ENCODE data around the gene TSKS.

Gene TSKS, protein sequence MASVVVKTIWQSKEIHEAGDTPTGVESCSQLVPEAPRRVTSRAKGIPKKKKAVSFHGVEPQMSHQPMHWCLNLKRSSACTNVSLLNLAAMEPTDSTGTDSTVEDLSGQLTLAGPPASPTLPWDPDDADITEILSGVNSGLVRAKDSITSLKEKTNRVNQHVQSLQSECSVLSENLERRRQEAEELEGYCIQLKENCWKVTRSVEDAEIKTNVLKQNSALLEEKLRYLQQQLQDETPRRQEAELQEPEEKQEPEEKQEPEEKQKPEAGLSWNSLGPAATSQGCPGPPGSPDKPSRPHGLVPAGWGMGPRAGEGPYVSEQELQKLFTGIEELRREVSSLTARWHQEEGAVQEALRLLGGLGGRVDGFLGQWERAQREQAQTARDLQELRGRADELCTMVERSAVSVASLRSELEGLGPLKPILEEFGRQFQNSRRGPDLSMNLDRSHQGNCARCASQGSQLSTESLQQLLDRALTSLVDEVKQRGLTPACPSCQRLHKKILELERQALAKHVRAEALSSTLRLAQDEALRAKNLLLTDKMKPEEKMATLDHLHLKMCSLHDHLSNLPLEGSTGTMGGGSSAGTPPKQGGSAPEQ

DNA sequence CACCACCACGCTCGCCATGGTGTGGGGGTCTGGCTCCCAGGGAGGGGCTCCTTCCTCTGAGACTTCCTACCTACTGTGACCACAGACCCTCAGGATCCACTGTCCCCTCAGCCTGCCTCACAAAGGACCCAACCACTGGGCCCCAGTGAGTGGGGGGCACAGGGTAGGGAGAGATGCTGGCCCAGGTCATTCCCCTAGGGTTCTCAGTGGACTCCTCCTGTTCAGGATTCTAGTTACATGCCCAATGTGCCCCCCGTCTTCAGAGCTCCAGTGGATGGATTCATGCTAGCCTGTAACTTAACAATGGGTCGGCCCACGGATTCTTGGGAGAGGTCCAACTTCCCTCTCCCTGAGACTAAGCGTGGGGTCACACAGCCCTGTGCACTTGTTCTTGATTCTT lies at the start of gene TSKS:
Gene TSKS, minus strand, starts transcription at position 77 of the 400 bp plus-strand sequence. Its CDS starts 59 bp downstream, at position 18.
- DNase-seq (ENCODE audit: low spot score): no peak

DNA sequence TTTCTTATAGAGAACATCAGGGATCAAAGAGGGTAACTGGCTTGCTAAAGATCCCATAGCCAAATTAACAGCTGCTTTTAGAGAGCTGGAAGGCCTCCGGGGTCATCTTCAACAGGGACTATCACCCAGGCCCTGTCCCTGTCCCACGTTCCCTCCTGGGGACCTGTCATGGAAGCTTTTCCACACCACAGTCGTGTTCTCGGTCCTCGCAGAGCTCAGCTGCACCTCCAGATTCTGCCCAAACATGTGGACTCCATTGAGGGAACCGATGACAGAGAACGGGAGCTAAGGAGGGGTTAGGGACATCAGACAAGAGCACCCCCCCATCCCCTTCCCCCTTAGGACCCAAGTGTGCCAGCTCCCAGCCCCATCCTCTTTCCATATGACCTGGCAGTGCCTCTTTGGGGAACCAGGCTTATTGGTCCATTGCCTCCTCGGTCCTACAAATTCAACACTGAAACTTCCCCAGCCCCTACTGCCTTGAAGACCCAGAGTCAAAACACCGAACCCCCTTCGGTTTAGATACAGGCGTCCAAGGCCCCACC lies 49.4 kb upstream of the TSKS start:
- DNase-seq (ENCODE audit: low spot score): no peak

DNA sequence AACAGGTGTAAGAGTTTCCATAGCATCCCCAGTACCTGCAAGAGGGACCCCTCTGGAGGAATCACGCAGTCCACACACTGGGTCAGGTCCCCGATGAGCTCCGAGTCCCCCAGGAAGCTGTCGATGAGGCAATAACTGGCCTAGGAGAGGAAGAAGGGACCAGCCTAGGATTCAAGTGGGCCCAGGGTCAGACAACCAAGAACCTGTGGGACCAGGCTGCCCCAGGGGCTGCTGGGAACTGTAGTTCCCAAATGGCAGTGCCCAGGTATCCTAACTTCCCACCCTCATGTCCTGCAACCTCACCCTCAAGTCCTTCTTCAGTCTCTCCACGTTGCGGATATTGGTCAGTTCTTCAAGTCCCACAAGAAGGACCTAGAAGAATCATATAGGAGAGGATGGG lies 48.2 kb upstream of the TSKS start:
- no peak for DNase-seq (ENCODE audit: low spot score)

DNA sequence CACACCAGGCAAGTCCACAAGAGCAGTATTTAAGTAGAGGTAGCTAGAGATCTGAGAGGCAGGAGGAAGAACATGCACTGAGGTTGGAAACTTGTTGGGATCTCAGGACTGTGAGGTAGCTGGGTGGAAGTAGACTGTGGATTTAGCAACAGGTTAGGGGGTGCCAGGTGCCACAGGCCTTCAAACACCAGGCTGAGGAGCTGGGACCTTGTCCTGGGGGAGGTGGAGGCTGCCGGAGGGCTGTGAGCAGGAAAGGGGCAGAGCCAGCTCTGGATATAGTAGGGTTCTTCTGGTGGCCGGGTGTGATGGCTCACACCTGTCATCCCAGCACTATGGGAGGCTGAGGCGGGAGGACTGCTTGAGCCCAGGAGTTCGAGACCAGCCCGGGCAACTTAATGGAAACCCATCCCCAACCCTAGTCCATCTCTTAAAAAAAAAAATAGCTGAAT lies 46.9 kb upstream of the TSKS start:
- DNase-seq (ENCODE audit: low spot score): no peak

DNA sequence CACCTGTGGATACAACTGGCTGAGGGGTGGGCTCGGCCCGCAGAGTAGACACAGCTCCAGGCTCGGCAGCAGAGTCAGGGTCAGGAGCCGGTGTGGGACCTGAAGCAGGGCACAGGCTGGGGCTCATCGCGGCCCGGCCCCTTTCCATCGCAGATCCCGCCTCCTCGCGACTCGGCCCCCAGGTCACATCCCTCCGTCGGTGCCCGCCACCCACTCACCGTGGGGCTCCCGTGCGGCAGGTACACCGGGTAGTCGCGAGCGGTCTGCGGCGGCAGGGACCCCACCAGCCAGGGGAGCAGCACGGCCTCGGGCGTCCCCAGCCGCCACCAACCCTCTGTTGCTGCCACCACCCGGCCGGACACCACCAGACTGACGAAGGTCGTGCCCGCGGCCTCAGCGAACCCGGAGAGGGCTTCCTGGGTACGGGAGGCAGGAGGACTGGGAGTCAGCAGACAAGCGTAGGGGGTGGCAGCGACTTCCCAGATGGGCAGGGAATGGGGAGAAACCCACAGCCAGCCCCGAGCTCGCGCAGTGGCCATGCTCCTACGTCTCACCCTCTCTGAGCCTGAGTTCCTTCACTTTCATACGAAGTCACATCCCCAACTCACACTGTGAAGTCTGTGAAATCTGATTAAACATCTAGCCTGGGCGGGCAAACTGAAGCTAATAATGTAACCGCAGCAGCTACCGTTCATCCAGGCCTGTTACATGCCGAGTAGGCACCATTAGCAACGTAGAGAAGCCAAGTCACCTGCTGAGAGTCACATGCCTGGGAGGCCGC lies 46.2 kb upstream of the TSKS start:
- DNase-seq (ENCODE audit: low spot score): peak; percentile 44

DNA sequence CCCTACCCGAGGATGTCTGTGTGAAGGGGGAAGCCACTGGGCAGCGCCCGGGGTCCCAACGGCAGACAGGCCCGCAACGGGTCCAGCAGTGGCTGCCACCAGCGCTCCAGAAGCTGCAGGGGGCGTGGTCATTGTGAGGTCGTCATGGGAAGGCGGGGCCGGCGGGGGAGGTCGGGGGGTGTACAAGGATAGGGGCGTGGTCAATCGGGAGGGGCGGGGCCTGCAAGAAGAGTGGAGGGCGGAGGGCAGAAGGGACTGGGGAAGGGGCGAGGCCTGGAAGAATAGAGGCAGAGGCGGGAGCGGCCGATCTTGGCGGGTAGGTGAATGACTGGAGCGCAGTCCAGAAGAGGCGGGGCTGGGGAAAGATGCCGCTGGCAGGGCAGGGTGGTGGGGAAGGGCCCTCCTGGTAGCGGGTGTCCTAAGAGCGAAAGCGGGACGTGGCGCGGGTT lies 45.6 kb upstream of the TSKS start:
- peak; percentile 89 for DNase-seq (ENCODE audit: low spot score)

DNA sequence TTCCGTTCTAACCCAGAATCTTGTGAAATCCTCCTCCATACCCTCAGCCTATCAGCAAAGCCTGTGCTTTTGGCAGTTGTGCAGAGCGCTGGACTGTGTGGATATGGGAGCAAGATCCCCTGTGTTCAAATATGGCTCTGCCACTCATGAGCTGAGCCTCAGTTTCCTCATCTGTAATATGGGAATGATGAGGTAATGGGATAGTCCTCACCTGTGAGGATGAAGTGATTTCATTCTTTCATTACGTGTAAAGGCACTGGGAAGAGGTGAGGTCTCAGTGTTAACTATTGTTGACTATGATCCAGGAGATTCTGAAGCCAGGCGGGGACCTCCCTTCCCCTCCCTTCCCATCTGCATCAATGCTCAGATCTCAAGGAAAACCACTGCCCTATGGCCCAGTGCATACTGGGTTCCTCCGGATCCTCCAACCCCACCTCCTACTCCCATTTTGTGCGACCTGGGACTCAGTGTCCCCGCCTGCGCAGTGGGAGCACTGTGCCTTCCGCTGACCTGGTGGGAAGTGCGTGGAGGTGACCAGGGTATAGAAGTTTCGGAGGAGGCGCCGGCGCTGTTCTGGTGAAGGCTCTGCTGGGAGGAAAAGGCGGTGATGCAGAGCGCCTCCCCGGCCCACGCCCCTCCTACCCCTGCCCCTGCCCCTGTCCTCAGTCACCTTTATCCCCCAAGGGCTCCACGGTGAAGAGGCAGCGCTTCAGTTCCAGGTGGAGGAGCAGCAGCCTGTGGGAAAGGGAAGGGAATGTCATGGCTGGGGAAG lies 45.0 kb upstream of the TSKS start:
- no peak for DNase-seq (ENCODE audit: low spot score)

DNA sequence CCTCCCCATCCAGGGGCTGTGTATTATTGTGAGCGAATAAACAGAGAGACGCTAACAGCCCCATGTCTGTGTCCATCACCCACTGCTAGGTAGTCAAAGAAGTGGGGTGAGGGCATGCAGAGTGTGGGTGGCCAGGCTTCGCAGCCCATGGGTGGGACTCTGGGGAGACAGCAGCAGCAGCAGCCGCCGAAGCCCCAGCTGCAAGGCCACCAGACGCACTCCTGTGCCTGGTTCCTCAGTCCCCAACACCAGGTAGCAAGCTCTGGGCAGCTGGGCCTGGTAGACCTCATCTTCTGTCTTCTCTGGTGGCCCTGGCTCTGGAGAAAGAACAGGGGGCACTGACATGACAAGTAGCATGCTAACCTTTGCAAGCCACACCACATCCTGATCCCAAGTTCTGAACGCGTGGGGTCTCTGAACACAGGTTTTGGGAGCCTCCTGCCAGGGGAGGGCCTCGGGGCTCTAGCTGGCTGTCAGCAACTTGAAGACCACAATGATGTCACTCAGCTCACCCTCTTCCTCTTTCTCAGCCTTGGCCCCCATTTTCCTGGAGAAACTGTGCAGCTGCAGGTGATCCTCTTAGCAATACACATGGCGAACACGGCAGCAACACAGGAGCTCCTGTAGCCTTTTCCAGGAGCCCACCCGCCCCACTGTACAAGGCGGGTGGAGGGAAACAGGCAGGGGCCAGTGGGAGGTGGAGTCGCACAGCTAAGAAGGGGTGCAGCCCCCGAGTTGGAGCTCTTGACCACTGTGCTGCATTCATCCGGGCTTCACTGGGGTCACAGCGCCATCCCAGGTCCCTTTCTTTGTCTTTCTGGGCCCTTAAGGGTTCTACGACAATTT lies 44.2 kb upstream of the TSKS start:
- no peak for DNase-seq (ENCODE audit: low spot score)

DNA sequence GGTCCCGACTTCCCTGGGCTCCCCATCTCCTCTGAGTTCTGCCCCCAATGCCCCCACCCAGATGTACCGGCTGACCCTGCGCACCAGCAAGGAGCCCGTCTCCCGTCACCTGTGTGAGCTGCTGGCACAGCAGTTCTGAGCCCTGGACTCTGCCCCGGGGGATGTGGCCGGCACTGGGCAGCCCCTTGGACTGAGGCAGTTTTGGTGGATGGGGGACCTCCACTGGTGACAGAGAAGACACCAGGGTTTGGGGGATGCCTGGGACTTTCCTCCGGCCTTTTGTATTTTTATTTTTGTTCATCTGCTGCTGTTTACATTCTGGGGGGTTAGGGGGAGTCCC lies 43.5 kb upstream of the TSKS start:
- no peak for DNase-seq (ENCODE audit: low spot score)

DNA sequence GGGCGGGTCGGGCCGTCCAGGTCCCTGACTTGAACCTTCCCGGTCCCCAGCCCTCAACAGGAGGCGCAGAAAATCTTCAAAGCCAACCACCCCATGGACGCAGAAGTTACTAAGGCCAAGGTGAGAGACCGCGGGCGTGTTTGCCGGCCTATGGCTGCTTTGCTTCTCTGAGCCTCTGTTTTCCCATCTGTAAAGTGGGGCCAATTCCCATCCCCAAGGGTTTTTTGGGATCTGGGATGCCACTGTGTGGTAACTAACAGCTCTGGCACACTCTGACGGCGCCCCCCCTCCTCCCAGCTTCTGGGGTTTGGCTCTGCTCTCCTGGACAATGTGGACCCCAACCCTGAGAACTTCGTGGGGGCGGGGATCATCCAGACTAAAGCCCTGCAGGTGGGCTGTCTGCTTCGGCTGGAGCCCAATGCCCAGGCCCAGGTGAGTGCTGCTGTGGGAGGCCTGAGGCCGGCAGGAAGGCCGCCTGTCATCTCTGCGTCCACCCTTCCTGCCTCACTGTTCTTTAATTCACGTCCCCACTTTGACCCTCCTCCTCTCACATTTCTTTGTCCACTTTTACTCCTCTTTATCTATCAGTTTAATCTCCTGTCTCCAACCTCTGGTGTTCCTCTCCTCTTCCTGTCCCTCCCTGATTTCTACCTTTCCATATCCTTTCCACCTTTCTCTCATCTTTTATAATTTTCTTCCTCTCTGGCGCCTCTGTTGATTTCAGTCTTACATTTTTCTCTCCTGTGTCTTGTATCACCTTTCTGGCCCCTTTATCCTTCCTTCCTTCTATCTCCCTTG lies 42.9 kb upstream of the TSKS start:
- no peak for DNase-seq (ENCODE audit: low spot score)

DNA sequence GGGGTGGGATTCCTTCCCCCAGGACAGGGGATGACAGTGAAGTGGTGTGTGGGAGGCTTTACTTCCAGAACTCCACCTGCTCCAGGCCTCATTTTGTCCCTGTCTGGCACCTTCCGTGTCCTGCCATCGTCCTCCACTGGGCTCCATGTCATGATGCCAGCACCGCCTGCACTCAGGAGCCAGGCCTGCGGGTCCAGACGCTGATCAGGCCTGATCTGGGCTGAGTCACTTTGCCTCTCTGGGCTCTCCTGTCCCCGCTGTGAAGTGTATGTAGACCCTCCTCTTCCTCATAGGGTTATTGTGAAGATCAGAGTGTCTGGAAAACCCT lies 40.4 kb upstream of the TSKS start:
- no peak for DNase-seq (ENCODE audit: low spot score)

DNA sequence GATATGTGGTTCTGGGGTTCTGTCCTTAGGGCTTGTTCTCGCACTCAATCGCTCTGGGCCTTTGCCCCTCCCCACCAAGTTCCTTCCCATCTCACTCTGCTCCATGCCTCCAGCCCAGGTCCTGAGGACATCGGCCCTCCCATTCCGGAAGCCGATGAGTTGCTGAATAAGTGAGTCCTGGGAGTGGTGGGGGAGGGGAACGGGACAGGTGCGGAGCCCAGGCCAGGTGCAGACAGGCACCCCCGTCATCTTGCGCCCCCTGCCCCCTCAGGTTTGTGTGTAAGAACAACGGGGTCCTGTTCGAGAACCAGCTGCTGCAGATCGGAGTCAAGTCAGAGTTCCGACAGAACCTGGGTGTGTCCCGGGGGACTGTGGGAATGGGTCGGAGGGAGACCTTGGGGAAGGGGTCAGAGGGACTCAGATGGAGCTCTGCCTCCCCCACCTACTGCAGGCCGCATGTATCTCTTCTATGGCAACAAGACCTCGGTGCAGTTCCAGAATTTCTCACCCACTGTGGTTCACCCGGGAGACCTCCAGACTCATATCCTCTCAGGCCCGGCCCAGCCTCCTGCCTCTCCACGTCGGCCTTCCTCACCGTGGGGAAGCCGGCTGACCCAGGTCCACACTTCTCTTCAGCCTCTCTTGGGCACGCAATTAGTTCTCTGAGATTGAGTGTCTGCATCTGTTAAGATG lies 39.9 kb upstream of the TSKS start:
- no peak for DNase-seq (ENCODE audit: low spot score)

DNA sequence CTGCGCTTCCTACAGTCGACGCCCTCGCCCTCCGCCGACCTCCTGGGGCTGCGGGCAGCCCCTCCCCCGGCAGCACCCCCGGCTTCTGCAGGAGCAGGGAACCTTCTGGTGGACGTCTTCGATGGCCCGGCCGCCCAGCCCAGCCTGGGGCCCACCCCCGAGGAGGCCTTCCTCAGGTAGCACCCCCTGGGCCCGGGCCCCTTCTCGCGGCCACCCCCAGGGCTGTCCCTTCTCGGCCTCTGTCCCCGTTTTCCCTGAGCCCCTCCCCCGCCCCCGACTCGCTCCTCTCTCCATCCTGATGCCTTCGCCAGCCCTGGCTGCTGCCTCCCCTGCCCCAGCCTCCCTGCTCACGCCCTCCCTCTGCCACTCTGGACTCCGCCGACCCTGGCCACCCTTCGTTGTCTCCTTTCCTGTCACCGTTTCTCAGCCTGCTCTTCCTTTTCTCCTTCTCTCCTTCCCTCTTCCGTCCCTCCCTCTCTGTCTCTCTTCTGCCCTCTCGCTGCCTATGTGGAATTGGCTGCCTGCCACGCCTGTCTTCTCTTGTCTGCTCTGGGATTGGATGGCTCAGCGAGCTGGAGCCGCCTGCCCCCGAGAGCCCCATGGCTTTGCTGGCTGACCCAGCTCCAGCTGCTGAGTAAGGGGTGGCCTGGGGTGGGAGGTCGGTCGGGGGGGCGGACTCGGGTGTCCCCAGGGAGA lies 39.0 kb upstream of the TSKS start:
- DNase-seq (ENCODE audit: low spot score): no peak

DNA sequence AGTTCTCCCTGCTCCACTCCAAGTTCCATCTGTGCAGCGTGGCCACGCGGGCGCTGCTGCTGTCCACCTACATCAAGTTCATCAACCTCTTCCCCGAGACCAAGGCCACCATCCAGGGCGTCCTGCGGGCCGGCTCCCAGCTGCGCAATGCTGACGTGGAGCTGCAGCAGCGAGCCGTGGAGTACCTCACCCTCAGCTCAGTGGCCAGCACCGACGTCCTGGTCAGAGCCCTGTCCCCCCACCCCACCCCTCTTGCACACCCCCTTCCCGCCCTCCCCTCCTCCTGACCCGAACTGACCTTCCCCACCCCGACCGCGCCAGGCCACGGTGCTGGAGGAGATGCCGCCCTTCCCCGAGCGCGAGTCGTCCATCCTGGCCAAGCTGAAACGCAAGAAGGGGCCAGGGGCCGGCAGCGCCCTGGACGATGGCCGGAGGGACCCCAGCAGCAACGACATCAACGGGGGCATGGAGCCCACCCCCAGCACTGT lies 38.3 kb upstream of the TSKS start:
- DNase-seq (ENCODE audit: low spot score): no peak

DNA sequence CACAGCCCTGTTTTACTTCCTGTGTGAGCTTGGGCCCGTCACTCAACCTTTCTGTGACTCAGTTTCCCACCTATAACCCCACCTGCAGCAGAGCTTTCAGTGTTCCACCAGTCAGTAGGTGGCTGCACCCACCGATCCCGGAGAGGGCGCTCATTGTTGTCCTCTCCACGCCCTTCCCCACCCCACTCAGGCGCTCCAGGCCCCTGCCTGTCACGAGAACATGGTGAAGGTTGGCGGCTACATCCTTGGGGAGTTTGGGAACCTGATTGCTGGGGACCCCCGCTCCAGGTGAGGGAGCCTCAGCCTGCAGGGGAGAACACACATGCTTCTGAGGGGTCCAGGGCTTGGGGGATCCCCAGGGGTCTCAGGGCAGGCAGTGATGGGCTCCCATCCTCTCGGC lies 37.7 kb upstream of the TSKS start:
- no peak for DNase-seq (ENCODE audit: low spot score)

DNA sequence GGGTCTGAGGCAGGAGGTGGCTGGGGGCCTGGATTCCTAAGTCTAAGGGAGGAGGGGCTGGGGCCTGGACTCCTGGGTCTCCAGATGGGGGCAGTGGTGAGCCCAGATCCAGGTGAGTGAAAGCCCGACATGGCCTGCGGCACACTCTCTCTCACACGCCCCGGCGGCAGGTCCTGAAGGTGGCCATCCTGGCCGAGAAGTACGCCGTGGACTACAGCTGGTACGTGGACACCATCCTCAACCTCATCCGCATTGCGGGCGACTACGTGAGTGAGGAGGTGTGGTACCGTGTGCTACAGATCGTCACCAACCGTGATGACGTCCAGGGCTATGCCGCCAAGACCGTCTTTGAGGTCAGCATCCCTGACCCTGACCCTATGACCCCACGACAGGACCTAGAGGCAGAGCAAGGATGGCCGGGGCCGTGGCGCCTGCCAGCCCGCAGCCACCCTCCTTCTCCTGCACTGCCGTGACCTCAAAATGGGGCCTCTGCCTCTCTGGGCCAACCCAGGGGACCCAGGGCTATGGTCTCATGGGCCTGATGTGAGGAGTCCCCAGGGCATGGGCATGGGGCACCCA lies 36.8 kb upstream of the TSKS start:
- DNase-seq (ENCODE audit: low spot score): peak; percentile 17

DNA sequence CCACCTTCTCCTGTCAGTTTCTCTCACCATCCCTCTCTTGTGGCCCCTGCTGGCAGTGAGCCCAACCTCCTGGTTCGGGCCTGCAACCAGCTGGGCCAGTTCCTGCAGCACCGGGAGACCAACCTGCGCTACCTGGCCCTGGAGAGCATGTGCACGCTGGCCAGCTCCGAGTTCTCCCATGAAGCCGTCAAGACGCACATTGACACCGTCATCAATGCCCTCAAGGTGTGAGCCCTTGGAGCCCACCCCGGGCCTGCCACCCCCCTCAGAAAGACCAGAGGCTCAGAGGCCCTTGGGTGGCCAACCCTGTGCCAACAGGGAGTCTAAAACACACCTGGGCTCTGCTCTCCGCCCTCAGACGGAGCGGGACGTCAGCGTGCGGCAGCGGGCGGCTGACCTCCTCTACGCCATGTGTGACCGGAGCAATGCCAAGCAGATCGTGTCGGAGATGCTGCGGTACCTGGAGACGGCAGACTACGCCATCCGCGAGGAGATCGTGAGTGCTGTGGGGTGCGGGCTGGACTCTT lies 36.2 kb upstream of the TSKS start:
- DNase-seq (ENCODE audit: low spot score): no peak

DNA sequence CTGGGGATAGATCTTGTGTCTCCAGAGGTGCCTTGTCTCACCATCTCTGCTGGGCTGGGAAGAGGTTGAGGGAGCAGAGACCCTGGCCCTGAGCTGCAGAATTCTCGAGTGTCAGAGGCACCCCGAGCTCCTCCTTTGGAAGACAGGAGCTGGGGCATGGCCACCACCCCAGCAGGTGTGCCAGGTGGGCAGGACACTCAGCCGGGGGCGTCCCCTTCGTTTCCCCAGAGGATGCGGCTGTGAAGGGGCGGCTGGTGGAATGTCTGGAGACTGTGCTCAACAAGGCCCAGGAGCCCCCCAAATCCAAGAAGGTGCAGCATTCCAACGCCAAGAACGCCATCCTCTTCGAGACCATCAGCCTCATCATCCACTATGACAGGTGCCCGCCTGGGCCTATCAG lies 35.5 kb upstream of the TSKS start:
- no peak for DNase-seq (ENCODE audit: low spot score)

Measured in CD4-positive, alpha-beta T cell treated with Interleukin-15 for 4 hours (primary cell).